Measurements from ENCODE around the gene C5AR2. TPM values are rescaled to one million over a fixed set of nuclear protein-coding genes. Genes with fewer than 3 reads are reported as not detected.
A peak's percentile ranks its signal among the peaks of the same experiment; 100 is the strongest.
"Not testable (repeated sequence)": the region's sequence is repeated elsewhere in the genome, so short reads cannot be mapped to it uniquely, and the experiment has no call there.

The C5AR2 gene
- 0.52 TPM for total RNA-seq
- polyA plus RNA-seq: 0.78 TPM
- long read RNA-seq, donor 1: 0 reads
- long read RNA-seq, donor 2: 0 reads
- long read RNA-seq, donor 3: 0 reads
- long read RNA-seq, donor 4: 0 reads
- long read RNA-seq, donor 5: 0 reads
- long read RNA-seq, donor 6: 0 reads
- long read RNA-seq, donor 7: 0 reads
- long read RNA-seq, donor 8: 0 reads
- long read RNA-seq, donor 9: 0 reads
- long read RNA-seq, donor 10: 0 reads

- H3K36me3 ChIP-seq (ENCODE audit: control insufficient read depth in 2 of 2, insufficient read depth in 2 of 2, low read length in 1 of 2): no peaks in the 10 kb centered on the region
- H3K27ac ChIP-seq (ENCODE audit: low read depth in 1 of 2, low read length in 1 of 2): no peak within 1 kb of the TSS
- H3K4me1 ChIP-seq (ENCODE audit: control insufficient read depth in 2 of 2, insufficient read depth in 2 of 2, low read length in 2 of 2): peaks cover 0 to 6% of the 10 kb centered on the region in 2 donors
- 85% methylated on average over 18 of the region's 18 CpGs for WGBS
- H3K4me3 ChIP-seq (ENCODE audit: low read length in 2 of 2): no peak within 1 kb of the TSS
- no peaks in the 10 kb centered on the region for H3K27me3 ChIP-seq (ENCODE audit: control insufficient read depth in 2 of 2, insufficient read depth in 1 of 2, low read length in 1 of 2)
- no peak for DNase-seq (ENCODE audit: low read depth in 6 of 9, low spot score in 9 of 9)
- H3K9me3 ChIP-seq (ENCODE audit: control insufficient read depth in 2 of 2, insufficient read depth in 1 of 2, low read length in 1 of 2): no peaks in the 10 kb centered on the region
Measured at GRCh38 chr19:47331931-47332547, at the start of gene C5AR2. C5AR2 (plus strand) TSS chr19:47332175; CDS start chr19:47340800, 8,625 bp downstream.

- Histone ChIP-seq H3K27me3 (ENCODE audit: control insufficient read depth in 2 of 2, insufficient read depth in 1 of 2, low read length in 1 of 2) (no peaks in the 10 kb centered on the region), H3K27ac (ENCODE audit: low read depth in 1 of 2, low read length in 1 of 2) (no peak overlapping the region)
- 93% methylated on average over 10 of the region's 10 CpGs for WGBS
Measured at GRCh38 chr19:47283405-47284059, 48.4 kb upstream of the C5AR2 start.

GRCh38 chr19:47284324-47284899 is 47.6 kb upstream of the C5AR2 start:
- no peaks in the 10 kb centered on the region for H3K27me3 ChIP-seq (ENCODE audit: control insufficient read depth in 2 of 2, insufficient read depth in 1 of 2, low read length in 1 of 2)
- no peak overlapping the region for H3K27ac ChIP-seq (ENCODE audit: low read depth in 1 of 2, low read length in 1 of 2)
- peak in 5 of 9 donors; percentile 47 to 72 (median 54) for DNase-seq (ENCODE audit: low read depth in 6 of 9, low spot score in 9 of 9)
- 47% methylated on average over 9 of the region's 9 CpGs for WGBS
- H3K4me3 ChIP-seq (ENCODE audit: low read length in 2 of 2): no peak overlapping the region
- no peaks in the 10 kb centered on the region for H3K9me3 ChIP-seq (ENCODE audit: control insufficient read depth in 2 of 2, insufficient read depth in 1 of 2, low read length in 1 of 2)
- H3K36me3 ChIP-seq (ENCODE audit: control insufficient read depth in 2 of 2, insufficient read depth in 2 of 2, low read length in 1 of 2): no peaks in the 10 kb centered on the region
- no peaks in the 10 kb centered on the region for H3K4me1 ChIP-seq (ENCODE audit: control insufficient read depth in 2 of 2, insufficient read depth in 2 of 2, low read length in 2 of 2)

More at GRCh38 chr19:47283405-47284059, 48.4 kb upstream of the C5AR2 start:
- no peak for DNase-seq (ENCODE audit: low read depth in 6 of 9, low spot score in 9 of 9)
- H3K9me3 ChIP-seq (ENCODE audit: control insufficient read depth in 2 of 2, insufficient read depth in 1 of 2, low read length in 1 of 2): no peaks in the 10 kb centered on the region
- no peak overlapping the region for H3K4me3 ChIP-seq (ENCODE audit: low read length in 2 of 2)
- H3K36me3 ChIP-seq (ENCODE audit: control insufficient read depth in 2 of 2, insufficient read depth in 2 of 2, low read length in 1 of 2): no peaks in the 10 kb centered on the region
- no peaks in the 10 kb centered on the region for H3K4me1 ChIP-seq (ENCODE audit: control insufficient read depth in 2 of 2, insufficient read depth in 2 of 2, low read length in 2 of 2)

GRCh38 chr19:47296036-47296435 is 35.9 kb upstream of the C5AR2 start:
- H3K4me3 ChIP-seq (ENCODE audit: low read length in 2 of 2): no peak overlapping the region
- WGBS: 28% methylated on average over 12 of the region's 12 CpGs
- DNase-seq (ENCODE audit: low read depth in 6 of 9, low spot score in 9 of 9): peak in 8 of 9 donors; percentile 50 to 84 (median 66)
- H3K4me1 ChIP-seq (ENCODE audit: control insufficient read depth in 2 of 2, insufficient read depth in 2 of 2, low read length in 2 of 2): no peaks in the 10 kb centered on the region
- H3K36me3 ChIP-seq (ENCODE audit: control insufficient read depth in 2 of 2, insufficient read depth in 2 of 2, low read length in 1 of 2): no peaks in the 10 kb centered on the region
- no peaks in the 10 kb centered on the region for H3K9me3 ChIP-seq (ENCODE audit: control insufficient read depth in 2 of 2, insufficient read depth in 1 of 2, low read length in 1 of 2)
- H3K27me3 ChIP-seq (ENCODE audit: control insufficient read depth in 2 of 2, insufficient read depth in 1 of 2, low read length in 1 of 2): no peaks in the 10 kb centered on the region
- no peak overlapping the region for H3K27ac ChIP-seq (ENCODE audit: low read depth in 1 of 2, low read length in 1 of 2)

GRCh38 chr19:47300867-47301266 is 31.1 kb upstream of the C5AR2 start:
- WGBS: 96% methylated on average over 14 of the region's 14 CpGs
- DNase-seq (ENCODE audit: low read depth in 6 of 9, low spot score in 9 of 9); H3K27ac ChIP-seq (ENCODE audit: low read depth in 1 of 2, low read length in 1 of 2); H3K27me3 ChIP-seq (ENCODE audit: control insufficient read depth in 2 of 2, insufficient read depth in 1 of 2, low read length in 1 of 2); H3K9me3 ChIP-seq (ENCODE audit: control insufficient read depth in 2 of 2, insufficient read depth in 1 of 2, low read length in 1 of 2); H3K36me3 ChIP-seq (ENCODE audit: control insufficient read depth in 2 of 2, insufficient read depth in 2 of 2, low read length in 1 of 2); H3K4me3 ChIP-seq (ENCODE audit: low read length in 2 of 2); H3K4me1 ChIP-seq (ENCODE audit: control insufficient read depth in 2 of 2, insufficient read depth in 2 of 2, low read length in 2 of 2): not testable (repeated sequence)

GRCh38 chr19:47302249-47302648 is 29.7 kb upstream of the C5AR2 start:
- Histone ChIP-seq H3K36me3 (ENCODE audit: control insufficient read depth in 2 of 2, insufficient read depth in 2 of 2, low read length in 1 of 2) (no peaks in the 10 kb centered on the region), H3K4me1 (ENCODE audit: control insufficient read depth in 2 of 2, insufficient read depth in 2 of 2, low read length in 2 of 2) (no peaks in the 10 kb centered on the region), H3K9me3 (ENCODE audit: control insufficient read depth in 2 of 2, insufficient read depth in 1 of 2, low read length in 1 of 2) (no peaks in the 10 kb centered on the region), H3K4me3 (ENCODE audit: low read length in 2 of 2) (no peak overlapping the region), H3K27ac (ENCODE audit: low read depth in 1 of 2, low read length in 1 of 2) (no peak overlapping the region), H3K27me3 (ENCODE audit: control insufficient read depth in 2 of 2, insufficient read depth in 1 of 2, low read length in 1 of 2) (peaks cover 0 to 3% of the 10 kb centered on the region in 2 donors)
- no peak for DNase-seq (ENCODE audit: low read depth in 6 of 9, low spot score in 9 of 9)
- WGBS: 93% methylated on average over 10 of the region's 10 CpGs

GRCh38 chr19:47303966-47304365 is 28.0 kb upstream of the C5AR2 start:
- no peak for DNase-seq (ENCODE audit: low read depth in 6 of 9, low spot score in 9 of 9)
- peaks cover 0 to 4% of the 10 kb centered on the region in 2 donors for H3K27me3 ChIP-seq (ENCODE audit: control insufficient read depth in 2 of 2, insufficient read depth in 1 of 2, low read length in 1 of 2)
- no peak overlapping the region for H3K4me3 ChIP-seq (ENCODE audit: low read length in 2 of 2)
- H3K9me3 ChIP-seq (ENCODE audit: control insufficient read depth in 2 of 2, insufficient read depth in 1 of 2, low read length in 1 of 2): no peaks in the 10 kb centered on the region
- no peaks in the 10 kb centered on the region for H3K36me3 ChIP-seq (ENCODE audit: control insufficient read depth in 2 of 2, insufficient read depth in 2 of 2, low read length in 1 of 2)
- no peaks in the 10 kb centered on the region for H3K4me1 ChIP-seq (ENCODE audit: control insufficient read depth in 2 of 2, insufficient read depth in 2 of 2, low read length in 2 of 2)
- 10% methylated on average over 6 of the region's 6 CpGs for WGBS
- H3K27ac ChIP-seq (ENCODE audit: low read depth in 1 of 2, low read length in 1 of 2): no peak overlapping the region

- peak in 4 of 9 donors; percentile 15 to 49 (median 34) for DNase-seq (ENCODE audit: low read depth in 6 of 9, low spot score in 9 of 9)
- Histone ChIP-seq H3K36me3 (ENCODE audit: control insufficient read depth in 2 of 2, insufficient read depth in 2 of 2, low read length in 1 of 2) (no peaks in the 10 kb centered on the region), H3K9me3 (ENCODE audit: control insufficient read depth in 2 of 2, insufficient read depth in 1 of 2, low read length in 1 of 2) (no peaks in the 10 kb centered on the region), H3K27ac (ENCODE audit: low read depth in 1 of 2, low read length in 1 of 2) (no peak overlapping the region), H3K4me3 (ENCODE audit: low read length in 2 of 2) (no peak overlapping the region), H3K27me3 (ENCODE audit: control insufficient read depth in 2 of 2, insufficient read depth in 1 of 2, low read length in 1 of 2) (peaks cover 0 to 13% of the 10 kb centered on the region in 2 donors), H3K4me1 (ENCODE audit: control insufficient read depth in 2 of 2, insufficient read depth in 2 of 2, low read length in 2 of 2) (no peaks in the 10 kb centered on the region)
- 13% methylated on average over 14 of the region's 14 CpGs for whole genome bisulfite sequencing
Measured at GRCh38 chr19:47305309-47305751, 26.6 kb upstream of the C5AR2 start.

- Histone ChIP-seq H3K27me3 (ENCODE audit: control insufficient read depth in 2 of 2, insufficient read depth in 1 of 2, low read length in 1 of 2) (peaks cover 0 to 16% of the 10 kb centered on the region in 2 donors), H3K36me3 (ENCODE audit: control insufficient read depth in 2 of 2, insufficient read depth in 2 of 2, low read length in 1 of 2) (no peaks in the 10 kb centered on the region), H3K9me3 (ENCODE audit: control insufficient read depth in 2 of 2, insufficient read depth in 1 of 2, low read length in 1 of 2) (no peaks in the 10 kb centered on the region), H3K27ac (ENCODE audit: low read depth in 1 of 2, low read length in 1 of 2) (no peak overlapping the region), H3K4me1 (ENCODE audit: control insufficient read depth in 2 of 2, insufficient read depth in 2 of 2, low read length in 2 of 2) (no peaks in the 10 kb centered on the region), H3K4me3 (ENCODE audit: low read length in 2 of 2) (no peak overlapping the region)
- DNase-seq (ENCODE audit: low read depth in 6 of 9, low spot score in 9 of 9): no peak
- 96% methylated on average over 3 of the region's 3 CpGs for WGBS
Measured at GRCh38 chr19:47306303-47306702, 25.7 kb upstream of the C5AR2 start.
